HCT116 (cell line): ENCODE results near the gene IGLL1. TPM values are rescaled to one million over a fixed set of nuclear protein-coding genes. Genes with fewer than 3 reads are reported as not detected.

Experiments used
- ATAC-seq: fragments of 200-7000 bp; cut with Tn5 transposase; 2 replicates; pipeline ENCODE4 v1.9.1; 2020; ENCODE audit warnings: mild to moderate bottlenecking, moderate library complexity
- BruUV-seq: library from RNA; stranded (reverse); fragments of 400-500 nt; replicated peaks from 2 replicates; lab custom pipeline; 2021; lab: Mats Ljungman, UMichigan
- CTCF ChIA-PET: fragments of 300-600 bp; sonication (Branson Sonifier 250); formaldehyde crosslinking; loops from one replicate; lab custom pipeline; 2021; ENCODE audit warnings: antibody characterized with exemption; lab: Charles Lee
- POLR2A ChIA-PET: fragments of 300-600, 350-600 bp; sonication (Branson Sonifier 250); formaldehyde crosslinking; loops from one replicate; lab custom pipeline; 2021; ENCODE audit warnings: antibody characterized with exemption; lab: Charles Lee
- RAD21 ChIA-PET, 2 experiments: fragments of 300-600 bp; sonication (Branson Sonifier 250); formaldehyde crosslinking; loops; one replicate each; lab custom pipeline; 2023; ENCODE audit warnings: low total read pairs in 2 of 2; ENCODE audit not compliant: uncharacterized antibody in 2 of 2, unreplicated experiment in 2 of 2, low non-redundant PET in 1 of 2; lab: Charles Lee
- DNase-seq: peaks from one replicate; pipeline ENCODE4 v3.0.0-alpha.2; 2010; ENCODE audit warnings: low read depth, low spot score
- H2AFZ ChIP-seq: fragments of 200-600 bp; shearing (Covaris generic), sonication (generic); 2 replicates; pipeline ENCODE4 v1.6.1; 2017; ENCODE audit warnings: low read depth, mixed run types, mixed read lengths, antibody characterized with exemption, low read length; ENCODE audit not compliant: poor library complexity, severe bottlenecking
- H3K27ac ChIP-seq: 2 replicates; pipeline ENCODE4 v1.5.1; 2012; ENCODE audit warnings: low read depth, low read length
- H3K27me3 ChIP-seq: fragments of 200-600 bp; sonication (generic); 2 replicates; pipeline ENCODE4 v1.6.1; 2016; ENCODE audit warnings: mixed run types, low read length, mixed read lengths; ENCODE audit not compliant: insufficient read depth
- H3K36me3 ChIP-seq, 2 experiments: fragments of 200-500 bp in 1 of 2; fragments of 200-600 bp in 1 of 2; sonication (Bioruptor generic) in 1 of 2; sonication (generic) in 1 of 2; 2 replicates each; pipeline versions ENCODE4 v1.5.1 to v1.6.1; 2014 to 2016; ENCODE audit warnings: low read length in 2 of 2, inconsistent platforms in 1 of 2, mixed read lengths in 1 of 2, mixed run types in 1 of 2; ENCODE audit not compliant: insufficient read depth in 2 of 2, control insufficient read depth in 1 of 2
- H3K4me1 ChIP-seq, 2 experiments: fragments of 200-600 bp in 1 of 2; sonication (generic) in 1 of 2; 2 replicates each; pipeline versions ENCODE4 v1.5.1 to v1.6.1; 2012 to 2017; ENCODE audit warnings: low read length in 2 of 2, inconsistent platforms in 1 of 2, mild to moderate bottlenecking in 1 of 2, mixed read lengths in 1 of 2, mixed run types in 1 of 2, moderate library complexity in 1 of 2; ENCODE audit not compliant: insufficient read depth in 2 of 2, control insufficient read depth in 1 of 2
- H3K4me2 ChIP-seq: fragments of 200-600 bp; sonication (generic); 2 replicates; pipeline ENCODE4 v1.6.1; 2017; ENCODE audit warnings: mixed run types, low read length, mixed read lengths
- H3K4me3 ChIP-seq, 2 experiments: fragments of 200-600 bp in 1 of 2; sonication (generic) in 1 of 2; replicated peaks in 1 of 2; 2 replicates each; pipeline ENCODE4 v1.5.1; 2011 to 2016; ENCODE audit warnings: low read length in 2 of 2, control low read depth in 1 of 2, low read depth in 1 of 2, mild to moderate bottlenecking in 1 of 2, mixed read lengths in 1 of 2, mixed run types in 1 of 2
- H3K79me2 ChIP-seq: fragments of 200-600 bp; sonication (generic); 2 replicates; pipeline ENCODE4 v1.6.1; 2017; ENCODE audit warnings: mild to moderate bottlenecking, mixed run types, low read length, moderate library complexity, mixed read lengths; ENCODE audit not compliant: insufficient read depth
- H3K9ac ChIP-seq: fragments of 200-600 bp; sonication (generic); 2 replicates; pipeline ENCODE4 v1.6.1; 2016; ENCODE audit warnings: low read length, mixed read lengths
- H3K9me2 ChIP-seq: fragments of 200-600 bp; sonication (generic), shearing (Covaris generic); 2 replicates; pipeline ENCODE4 v1.6.1; 2017; ENCODE audit warnings: mixed run types, mild to moderate bottlenecking, moderate library complexity; ENCODE audit not compliant: insufficient read depth
- H3K9me3 ChIP-seq, 2 experiments: fragments of 200-500 bp in 1 of 2; fragments of 200-600 bp in 1 of 2; sonication (Bioruptor generic) in 1 of 2; sonication (generic) in 1 of 2; 2 replicates each; pipeline ENCODE4 v1.6.1; 2014 to 2017; ENCODE audit warnings: low read length in 2 of 2, mixed read lengths in 2 of 2, inconsistent platforms in 1 of 2, low read depth in 1 of 2, mild to moderate bottlenecking in 1 of 2, mixed run types in 1 of 2, moderate library complexity in 1 of 2; ENCODE audit not compliant: control insufficient read depth in 1 of 2, insufficient read depth in 1 of 2
- H4K20me1 ChIP-seq: fragments of 200-600 bp; sonication (generic), shearing (Covaris generic); 2 replicates; pipeline ENCODE4 v1.6.1; 2017; ENCODE audit warnings: mixed run types, mild to moderate bottlenecking, moderate library complexity; ENCODE audit not compliant: insufficient read depth
- CBX3 ChIP-seq: IDR thresholded peaks from 2 replicates; pipeline ENCODE4 v1.6.1; 2012; ENCODE audit warnings: low read depth
- CEBPB ChIP-seq: IDR thresholded peaks from 2 replicates; pipeline ENCODE4 v1.6.1; 2012; ENCODE audit warnings: low read depth
- EGR1 ChIP-seq: IDR thresholded peaks from 2 replicates; pipeline ENCODE4 v1.6.1; 2012; ENCODE audit warnings: low read depth
- ELF1 ChIP-seq: IDR thresholded peaks from 2 replicates; pipeline ENCODE4 v1.6.1; 2012; ENCODE audit warnings: low read depth, borderline replicate concordance
- EZH2 ChIP-seq: fragments of 200-600 bp; sonication (generic); IDR thresholded peaks from 2 replicates; pipeline ENCODE4 v1.6.1; 2017; ENCODE audit warnings: antibody characterized with exemption, mixed run types
- EZH2phosphoT487 ChIP-seq: fragments of 200-600 bp; IDR thresholded peaks from 2 replicates; pipeline ENCODE4 v1.6.1; 2018; ENCODE audit warnings: antibody characterized with exemption, borderline replicate concordance
- POLR2AphosphoS5 ChIP-seq: IDR thresholded peaks from 2 replicates; pipeline ENCODE4 v1.6.1; 2011; ENCODE audit warnings: mild to moderate bottlenecking, low read depth, low read length, moderate library complexity
- ZNF274 ChIP-seq: fragments of 200-500 bp; sonication (Bioruptor generic); IDR thresholded peaks from 2 replicates; pipeline ENCODE4 v1.6.1; 2014; ENCODE audit warnings: mild to moderate bottlenecking, low read depth, low read length, inconsistent platforms
- intact Hi-C: fragments of 100-400 bp; cut with micrococcal nuclease; formaldehyde crosslinking; loops from 2 replicates; pipeline ENCODE4 v1.10.0; 2022
- total RNA-seq: library from RNA; stranded (reverse); gene quantifications from one replicate; pipeline ENCODE4 v1.2.1, GENCODE V29; 2021; ENCODE audit not compliant: unreplicated experiment
- TF ChIP-seq, protein P1 (sequence below): IDR thresholded peaks from 2 replicates; pipeline ENCODE4 v1.6.1; 2012; ENCODE audit warnings: low read depth
- TF ChIP-seq, protein P2 (sequence below): IDR thresholded peaks from 2 replicates; pipeline ENCODE4 v1.6.1; 2011; ENCODE audit warnings: mild to moderate bottlenecking, low read length, moderate library complexity; ENCODE audit not compliant: insufficient replicate concordance; ENCODE audit errors: extremely low read depth

Gene IGLL1
- total RNA-seq, 1 experiment from 2014 or later, result not detected

DNA sequence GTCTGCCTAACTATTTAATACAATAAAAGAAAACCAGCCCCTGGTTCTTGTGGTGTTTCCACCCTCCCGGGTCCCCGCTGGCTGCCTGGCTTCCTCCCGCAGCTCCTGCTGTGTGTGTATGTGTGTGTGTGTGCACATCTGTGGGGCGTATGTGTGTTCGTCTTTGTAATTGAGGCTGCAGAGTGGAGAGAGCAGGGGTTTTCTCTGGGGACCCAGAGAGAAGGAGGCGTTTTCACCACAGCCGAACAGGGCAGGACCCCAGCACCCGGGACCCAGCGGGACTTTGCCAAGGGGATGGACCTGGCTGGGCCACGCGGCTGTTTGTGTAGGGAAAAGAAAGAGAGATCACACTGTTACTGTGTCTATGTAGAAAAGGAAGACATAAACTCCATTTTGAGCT, 42.7 kb downstream of the IGLL1 start (continued):
- TF ChIP-seq, protein P1, sequence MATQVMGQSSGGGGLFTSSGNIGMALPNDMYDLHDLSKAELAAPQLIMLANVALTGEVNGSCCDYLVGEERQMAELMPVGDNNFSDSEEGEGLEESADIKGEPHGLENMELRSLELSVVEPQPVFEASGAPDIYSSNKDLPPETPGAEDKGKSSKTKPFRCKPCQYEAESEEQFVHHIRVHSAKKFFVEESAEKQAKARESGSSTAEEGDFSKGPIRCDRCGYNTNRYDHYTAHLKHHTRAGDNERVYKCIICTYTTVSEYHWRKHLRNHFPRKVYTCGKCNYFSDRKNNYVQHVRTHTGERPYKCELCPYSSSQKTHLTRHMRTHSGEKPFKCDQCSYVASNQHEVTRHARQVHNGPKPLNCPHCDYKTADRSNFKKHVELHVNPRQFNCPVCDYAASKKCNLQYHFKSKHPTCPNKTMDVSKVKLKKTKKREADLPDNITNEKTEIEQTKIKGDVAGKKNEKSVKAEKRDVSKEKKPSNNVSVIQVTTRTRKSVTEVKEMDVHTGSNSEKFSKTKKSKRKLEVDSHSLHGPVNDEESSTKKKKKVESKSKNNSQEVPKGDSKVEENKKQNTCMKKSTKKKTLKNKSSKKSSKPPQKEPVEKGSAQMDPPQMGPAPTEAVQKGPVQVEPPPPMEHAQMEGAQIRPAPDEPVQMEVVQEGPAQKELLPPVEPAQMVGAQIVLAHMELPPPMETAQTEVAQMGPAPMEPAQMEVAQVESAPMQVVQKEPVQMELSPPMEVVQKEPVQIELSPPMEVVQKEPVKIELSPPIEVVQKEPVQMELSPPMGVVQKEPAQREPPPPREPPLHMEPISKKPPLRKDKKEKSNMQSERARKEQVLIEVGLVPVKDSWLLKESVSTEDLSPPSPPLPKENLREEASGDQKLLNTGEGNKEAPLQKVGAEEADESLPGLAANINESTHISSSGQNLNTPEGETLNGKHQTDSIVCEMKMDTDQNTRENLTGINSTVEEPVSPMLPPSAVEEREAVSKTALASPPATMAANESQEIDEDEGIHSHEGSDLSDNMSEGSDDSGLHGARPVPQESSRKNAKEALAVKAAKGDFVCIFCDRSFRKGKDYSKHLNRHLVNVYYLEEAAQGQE, result no peak
- no peak for TF ChIP-seq CEBPB

- H3K4me2 ChIP-seq, result no peak overlapping the region
- no peak overlapping the region for H3K4me3 ChIP-seq
- no peaks in the 10 kb centered on the region for H3K27me3 ChIP-seq
- ChIA-PET CTCF (no interaction called here), POLR2A (no interaction called here), RAD21 (no interaction called here)
- H3K9me2 ChIP-seq, result no peaks in the 10 kb centered on the region
- intact Hi-C loops, result no loop called here
- ATAC-seq (no peak), DNase-seq (no peak)
- no peaks in the 10 kb centered on the region for H4K20me1 ChIP-seq
- H3K36me3 ChIP-seq, result no peaks in the 10 kb centered on the region
- H3K27ac ChIP-seq, result no peak overlapping the region
- no peak for TF ChIP-seq ELF1
- no peak for TF ChIP-seq CEBPB
- TF ChIP-seq POLR2AphosphoS5, result no peak
- TF ChIP-seq CBX3, result no peak
- TF ChIP-seq, protein P2, sequence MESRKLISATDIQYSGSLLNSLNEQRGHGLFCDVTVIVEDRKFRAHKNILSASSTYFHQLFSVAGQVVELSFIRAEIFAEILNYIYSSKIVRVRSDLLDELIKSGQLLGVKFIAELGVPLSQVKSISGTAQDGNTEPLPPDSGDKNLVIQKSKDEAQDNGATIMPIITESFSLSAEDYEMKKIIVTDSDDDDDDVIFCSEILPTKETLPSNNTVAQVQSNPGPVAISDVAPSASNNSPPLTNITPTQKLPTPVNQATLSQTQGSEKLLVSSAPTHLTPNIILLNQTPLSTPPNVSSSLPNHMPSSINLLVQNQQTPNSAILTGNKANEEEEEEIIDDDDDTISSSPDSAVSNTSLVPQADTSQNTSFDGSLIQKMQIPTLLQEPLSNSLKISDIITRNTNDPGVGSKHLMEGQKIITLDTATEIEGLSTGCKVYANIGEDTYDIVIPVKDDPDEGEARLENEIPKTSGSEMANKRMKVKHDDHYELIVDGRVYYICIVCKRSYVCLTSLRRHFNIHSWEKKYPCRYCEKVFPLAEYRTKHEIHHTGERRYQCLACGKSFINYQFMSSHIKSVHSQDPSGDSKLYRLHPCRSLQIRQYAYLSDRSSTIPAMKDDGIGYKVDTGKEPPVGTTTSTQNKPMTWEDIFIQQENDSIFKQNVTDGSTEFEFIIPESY, result no peak
- TF ChIP-seq EGR1, result no peak
- TF ChIP-seq EZH2phosphoT487, result no peak
- TF ChIP-seq, protein P1, result no peak
- no peak for TF ChIP-seq ZNF274
- TF ChIP-seq EZH2, result no peak
- no peaks in the 10 kb centered on the region for H3K9me3 ChIP-seq
- peaks cover 0 to 7% of the 10 kb centered on the region in 2 experiments; a peak in 2 of 4 replicates for H3K4me1 ChIP-seq
- no peak overlapping the region for H3K9ac ChIP-seq
- no peak overlapping the region for H2AFZ ChIP-seq
- no TSS peak for BruUV-seq
- H3K79me2 ChIP-seq, result no peaks in the 10 kb centered on the region
Observed at GRCh38 chr22:23536821-23537345, 43.2 kb downstream of the IGLL1 start.
